ENCODE measurements around the gene B3GAT3. TPM values are rescaled to one million over a fixed set of nuclear protein-coding genes. Genes with fewer than 3 reads are reported as not detected.

Gene B3GAT3
- total RNA-seq, result 10 to 100 TPM; 18.8 to 40.7 (median 23.2) TPM

- no peak for TF ChIP-seq CTCF (IDR thresholded peaks at IDR 0.05)
- ATAC-seq (ENCODE audit: low FRiP score) (peak; percentile 98), DNase-seq (ENCODE audit: low spot score) (peak; percentile 96)
Measured at GRCh38 chr11:62621567-62622470, at the start of gene B3GAT3. Gene B3GAT3, minus strand, starts transcription at chr11:62621986. Its CDS starts 39 bp downstream, at chr11:62621947.

GRCh38 chr11:62671236-62671607, 49.4 kb upstream of the B3GAT3 start:
- peak; percentile 12 for ATAC-seq (ENCODE audit: low FRiP score)
- TF ChIP-seq CTCF (IDR thresholded peaks at IDR 0.05), result no peak
- no peak for DNase-seq (ENCODE audit: low spot score)

GRCh38 chr11:62669420-62670161, 47.8 kb upstream of the B3GAT3 start:
- DNase-seq (ENCODE audit: low spot score) (no peak), ATAC-seq (ENCODE audit: low FRiP score) (no peak)
- TF ChIP-seq CTCF (IDR thresholded peaks at IDR 0.05), result no peak

GRCh38 chr11:62667460-62667859, 45.7 kb upstream of the B3GAT3 start:
- no peak for TF ChIP-seq CTCF (IDR thresholded peaks at IDR 0.05)
- DNase-seq (ENCODE audit: low spot score) (no peak), ATAC-seq (ENCODE audit: low FRiP score) (no peak)

GRCh38 chr11:62666259-62666926, 44.6 kb upstream of the B3GAT3 start:
- no peak for ATAC-seq (ENCODE audit: low FRiP score)
- TF ChIP-seq CTCF (IDR thresholded peaks at IDR 0.05), result no peak
- no peak for DNase-seq (ENCODE audit: low spot score)

- TF ChIP-seq CTCF (IDR thresholded peaks at IDR 0.05), result no peak
- ATAC-seq (ENCODE audit: low FRiP score) (peak; percentile 30), DNase-seq (ENCODE audit: low spot score) (no peak)
Measured at GRCh38 chr11:62665599-62666258, 43.9 kb upstream of the B3GAT3 start.

Measured in omental fat pad (tissue), 4 donors.